ENCODE results near the gene GRK3.
"Not testable (repeated sequence)": the region's sequence is repeated elsewhere in the genome, so short reads cannot be mapped to it uniquely, and the experiment has no call there.

Gene GRK3

DNA sequence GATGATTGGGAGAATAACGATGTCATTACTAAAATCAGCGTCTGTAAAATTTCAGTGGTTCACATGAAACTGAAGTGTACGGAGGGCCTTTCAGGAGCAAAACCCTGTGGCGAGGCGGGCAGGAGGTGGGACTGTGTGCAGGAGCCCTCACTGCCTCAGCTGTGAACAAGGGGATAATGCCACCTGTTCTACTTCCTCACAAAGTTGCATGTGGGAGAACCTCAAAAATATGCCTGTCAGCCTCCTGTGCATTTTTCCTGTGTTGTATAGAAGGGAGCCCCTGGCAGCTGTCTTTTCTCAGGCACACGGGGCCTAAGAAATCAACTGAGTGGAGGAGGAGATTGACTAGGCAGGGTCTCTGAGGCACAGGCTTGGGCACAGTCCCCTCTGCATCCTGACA is 134.5 kb downstream of the GRK3 start:
- no peak for DNase-seq (ENCODE audit: low read depth)

DNA sequence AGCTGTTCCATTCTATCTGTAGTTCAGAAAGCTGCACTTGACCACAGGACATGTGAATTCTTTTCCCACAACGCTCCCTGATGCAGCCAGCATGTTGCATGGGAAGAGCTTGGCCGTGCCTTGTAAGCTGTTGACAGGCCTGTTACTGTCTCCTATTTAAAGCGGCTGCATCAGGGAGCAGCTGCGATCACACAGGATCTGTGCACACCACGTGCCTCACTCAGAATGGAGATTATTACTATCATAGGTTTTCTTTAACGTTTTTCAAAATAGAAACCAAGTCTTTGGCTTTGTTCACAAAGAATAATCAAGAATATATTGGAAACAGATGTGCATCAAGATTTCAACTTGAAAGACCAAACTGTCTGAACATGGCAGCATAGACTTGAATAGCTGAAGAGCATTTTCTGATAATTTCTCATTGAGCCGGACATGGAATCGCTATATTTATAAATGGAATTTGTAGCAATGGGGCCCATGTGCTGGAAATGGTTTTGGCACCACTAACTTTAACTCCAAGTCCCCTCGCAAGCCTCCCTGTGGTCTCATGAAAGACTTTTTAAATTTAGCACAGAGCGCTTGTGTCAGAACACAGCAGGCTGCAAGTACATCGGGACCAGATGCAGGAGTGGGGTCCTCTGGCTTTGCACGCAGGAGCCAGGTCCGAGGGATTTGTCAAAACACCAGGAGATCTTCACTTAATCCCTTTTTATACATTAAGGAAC is 136.7 kb downstream of the GRK3 start:
- no peak for DNase-seq (ENCODE audit: low read depth)

DNA sequence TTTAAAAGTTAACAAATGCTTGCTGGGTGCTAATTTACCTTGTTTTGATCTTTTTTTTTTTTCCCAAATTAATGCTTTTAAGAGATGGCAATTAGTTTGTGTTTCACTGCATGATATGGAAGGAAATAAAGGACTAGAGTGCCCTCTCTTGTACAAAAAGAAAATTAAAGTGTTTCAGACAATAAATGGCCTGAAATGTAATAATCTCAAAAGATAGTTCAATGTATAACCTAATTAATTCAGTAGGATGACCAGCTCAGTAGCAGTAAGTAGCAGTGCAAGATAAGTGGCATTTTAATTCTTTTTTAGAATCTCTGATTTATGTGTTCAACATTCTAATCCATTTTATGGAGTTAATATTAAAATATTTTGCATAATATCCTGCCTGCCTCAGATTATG is 137.6 kb downstream of the GRK3 start:
- DNase-seq (ENCODE audit: low read depth): no peak

DNA sequence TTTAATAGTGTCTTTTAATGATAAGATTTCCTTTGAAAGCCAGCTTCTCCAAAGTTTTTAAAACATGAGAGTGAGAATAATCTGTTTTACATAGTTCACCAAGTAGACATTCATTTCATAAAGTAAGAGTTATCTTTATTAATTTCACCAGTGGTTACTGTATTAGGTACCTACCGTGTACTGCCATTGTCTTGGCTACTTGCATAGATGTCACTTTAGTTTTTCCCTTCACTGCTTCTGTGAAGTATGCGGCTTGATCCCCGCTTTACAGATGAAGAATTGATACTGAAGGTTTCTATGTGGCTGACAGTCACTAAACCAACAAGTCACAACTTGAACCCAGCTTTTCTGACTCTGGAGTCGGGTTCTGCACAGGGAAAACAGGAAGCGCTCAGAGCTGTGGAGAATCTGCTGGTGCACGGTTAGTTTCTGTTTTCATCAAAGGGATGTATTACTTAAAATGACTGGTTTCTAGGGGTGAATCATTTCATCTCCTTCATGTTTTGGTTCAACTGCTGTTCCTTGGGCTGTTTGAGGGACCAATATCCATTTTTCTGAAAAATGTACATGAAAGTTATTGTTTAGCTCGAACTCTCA is 138.2 kb downstream of the GRK3 start:
- DNase-seq (ENCODE audit: low read depth): no peak

DNA sequence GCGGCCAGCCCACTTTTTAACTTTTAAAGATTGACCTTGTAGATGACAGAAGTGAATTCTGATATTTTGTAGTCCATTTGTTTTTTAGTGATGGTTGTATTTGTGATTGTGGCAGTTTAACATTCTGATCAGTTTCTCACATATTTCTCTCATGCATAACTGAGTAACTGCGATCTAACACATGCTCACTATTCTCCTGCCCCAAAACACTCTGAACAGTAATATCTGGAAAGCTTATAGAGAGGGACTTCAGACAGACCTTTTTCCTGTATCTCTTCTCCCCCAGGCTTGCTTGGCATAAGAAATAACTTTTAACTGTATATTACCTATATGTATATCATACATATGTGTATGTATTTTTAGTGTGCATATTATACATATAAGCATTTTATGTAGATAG is 140.2 kb downstream of the GRK3 start:
- no peak for DNase-seq (ENCODE audit: low read depth)

DNA sequence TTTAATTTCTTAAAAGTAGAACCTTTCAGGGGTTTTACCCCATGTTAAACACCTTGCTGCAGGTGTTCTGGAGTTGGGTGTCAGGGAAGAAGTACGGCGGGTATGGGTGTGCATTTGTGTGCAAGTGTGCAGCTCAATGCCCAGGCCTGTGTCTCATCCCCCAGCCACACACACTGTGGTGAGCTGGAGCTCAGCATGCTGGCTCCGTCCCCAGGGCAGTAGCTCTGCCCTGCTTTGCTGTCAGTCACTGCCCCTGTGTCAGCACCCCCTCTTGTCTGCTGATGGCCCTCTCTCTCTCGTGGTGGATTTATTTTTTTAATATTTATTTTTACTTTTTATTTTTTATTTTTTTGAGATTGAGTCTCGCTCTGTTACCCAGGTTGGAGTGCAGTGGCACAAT is 141.7 kb downstream of the GRK3 start:
- DNase-seq (ENCODE audit: low read depth): no peak

DNA sequence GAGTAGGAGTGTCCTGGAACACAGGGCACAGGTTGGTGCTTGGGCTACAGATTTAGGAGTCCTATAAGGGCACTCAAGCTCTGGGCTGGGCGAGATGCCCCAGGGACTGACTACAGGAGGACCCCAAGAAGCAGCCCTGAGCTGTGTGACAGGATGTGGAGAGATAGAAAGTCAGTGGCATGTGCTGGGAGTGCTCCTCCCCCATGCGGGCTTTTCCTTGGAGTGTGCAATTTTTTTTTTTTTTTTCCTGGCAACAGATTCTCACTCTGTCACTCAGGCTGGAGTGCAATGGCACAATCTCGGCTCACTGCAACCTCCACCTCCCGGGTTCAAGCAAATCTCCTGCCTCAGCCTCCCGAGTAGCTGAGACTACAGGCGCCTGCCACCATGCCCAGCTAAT is 144.0 kb downstream of the GRK3 start:
- not testable (repeated sequence) for DNase-seq (ENCODE audit: low read depth)

DNA sequence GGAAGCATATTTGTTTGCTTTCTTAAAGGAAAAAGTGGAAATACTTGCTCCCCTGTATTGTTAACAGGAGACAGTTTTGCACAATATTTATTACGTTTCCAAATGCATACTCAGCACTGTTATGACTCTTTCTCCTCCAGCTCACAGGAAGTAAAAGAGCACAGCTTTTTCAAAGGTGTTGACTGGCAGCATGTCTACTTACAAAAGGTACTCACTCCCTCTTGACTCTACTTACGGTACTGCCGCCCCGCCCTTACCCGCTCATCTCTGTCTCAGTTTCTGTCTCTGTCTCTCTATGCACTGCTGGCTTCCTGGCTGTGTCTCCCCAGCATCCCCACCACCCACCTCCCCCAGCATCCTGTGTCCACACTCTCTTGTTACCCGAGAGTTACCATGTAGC is 145.3 kb downstream of the GRK3 start:
- DNase-seq (ENCODE audit: low read depth): no peak

DNA sequence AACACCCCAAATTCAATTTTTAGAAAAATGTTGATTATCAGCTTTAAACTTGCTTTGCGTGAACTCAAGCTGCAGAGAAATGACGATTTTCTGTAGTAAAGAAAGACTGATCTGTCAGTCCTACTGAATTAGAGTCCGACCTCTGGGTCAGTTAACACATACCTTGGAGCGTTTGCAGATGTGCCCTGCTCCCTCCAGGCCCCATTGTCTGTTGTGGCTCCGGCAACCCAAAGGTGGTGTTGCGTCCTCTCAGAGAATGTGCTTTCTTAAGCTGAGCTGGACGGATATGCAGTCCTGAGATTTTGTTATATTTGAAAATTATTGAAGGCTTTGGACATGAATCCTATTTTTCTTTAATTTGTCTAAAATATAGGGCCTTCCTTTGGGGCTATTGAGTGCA is 146.0 kb downstream of the GRK3 start:
- no peak for DNase-seq (ENCODE audit: low read depth)

DNA sequence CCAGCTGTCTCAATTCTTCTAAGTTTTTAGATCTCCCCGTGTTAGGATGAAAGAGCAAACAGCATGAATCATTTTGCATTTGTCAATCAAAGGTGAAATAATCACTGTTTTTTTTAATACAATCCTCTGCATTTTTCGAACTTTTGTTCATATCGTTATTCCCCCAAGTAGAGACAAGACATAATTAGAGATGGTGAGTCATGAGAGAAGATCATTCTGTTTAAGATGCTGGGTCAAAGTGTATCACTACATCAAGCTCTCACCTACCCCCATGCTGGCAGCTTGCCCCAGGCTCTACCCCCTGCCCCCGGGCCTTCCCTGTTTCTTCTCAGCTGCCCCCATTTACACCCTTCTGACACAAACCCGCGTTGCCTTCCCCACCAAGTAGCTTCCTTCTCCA is 147.0 kb downstream of the GRK3 start:
- no peak for DNase-seq (ENCODE audit: low read depth)

DNA sequence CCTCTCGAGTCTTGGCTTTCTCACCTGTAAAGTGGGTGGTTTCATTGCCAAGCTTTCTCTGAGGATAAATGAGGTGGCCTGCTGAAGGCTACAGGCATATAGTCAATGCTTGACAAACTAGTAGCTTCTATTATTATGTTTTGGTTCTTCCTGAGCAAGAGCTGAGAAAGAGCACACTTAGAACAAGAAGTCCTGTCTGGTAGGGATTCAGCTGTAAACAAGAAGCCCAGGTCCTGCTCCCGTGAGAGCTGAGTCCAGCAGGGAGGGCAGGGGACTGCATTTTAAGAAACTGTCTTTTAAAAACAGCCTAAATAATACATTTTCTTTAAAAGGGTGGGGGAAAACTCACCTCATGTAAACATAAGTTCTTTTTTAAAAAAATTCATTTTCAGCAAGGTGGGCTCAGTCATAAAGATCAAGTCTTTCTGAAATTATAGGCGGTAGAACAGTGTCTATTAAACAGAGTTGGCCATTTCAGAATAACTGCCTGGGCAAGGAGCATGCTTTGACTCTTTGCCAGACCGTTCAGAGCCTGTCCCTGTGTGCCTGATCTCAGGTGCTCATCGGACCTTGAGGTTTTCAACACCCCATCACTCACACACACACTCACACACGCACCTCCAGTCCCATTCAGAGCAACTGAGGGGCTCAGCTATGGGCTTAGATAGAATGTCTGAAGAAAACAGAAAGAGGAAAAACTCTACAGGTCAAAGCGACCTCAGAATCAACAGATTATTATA is 148.4 kb downstream of the GRK3 start:
- DNase-seq (ENCODE audit: low read depth): no peak

DNA sequence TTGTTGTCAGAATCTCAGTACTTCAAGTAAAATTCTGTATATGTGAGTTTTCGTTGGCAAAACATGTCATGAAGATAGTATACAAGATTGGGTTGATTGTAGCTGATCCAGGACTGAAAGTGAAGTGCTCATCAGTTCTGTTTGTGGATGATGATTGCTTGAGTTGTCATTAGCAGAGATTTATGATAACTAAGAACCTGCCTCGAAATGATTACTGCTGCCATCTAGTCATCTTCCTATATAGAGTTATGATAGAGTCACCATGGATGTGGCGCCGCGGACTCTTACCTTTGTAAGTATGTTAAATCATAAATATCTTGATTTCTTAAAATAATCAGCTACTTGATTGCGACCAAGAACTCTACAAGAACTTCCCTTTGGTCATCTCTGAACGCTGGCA is 149.6 kb downstream of the GRK3 start:
- no peak for DNase-seq (ENCODE audit: low read depth)

DNA sequence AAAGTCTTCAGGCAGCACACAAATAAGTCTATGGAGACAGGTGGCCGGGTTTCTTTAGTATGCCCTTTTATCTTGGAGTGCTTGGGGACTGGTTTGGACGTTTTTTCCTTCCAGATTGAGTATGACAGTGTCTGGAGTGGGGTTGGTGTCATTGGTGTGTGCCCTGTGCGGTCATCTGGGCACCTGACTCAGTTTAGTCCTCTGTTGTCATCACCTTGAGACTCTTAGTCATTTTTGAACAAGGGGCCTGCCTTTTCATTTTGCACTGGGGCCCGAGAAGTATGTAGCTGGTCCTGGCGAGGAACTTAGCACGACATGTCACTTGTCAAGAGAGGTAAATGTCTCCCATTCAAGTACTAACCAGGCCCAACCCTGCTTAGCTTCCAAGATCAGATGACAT is 150.3 kb downstream of the GRK3 start:
- no peak for DNase-seq (ENCODE audit: low read depth)

DNA sequence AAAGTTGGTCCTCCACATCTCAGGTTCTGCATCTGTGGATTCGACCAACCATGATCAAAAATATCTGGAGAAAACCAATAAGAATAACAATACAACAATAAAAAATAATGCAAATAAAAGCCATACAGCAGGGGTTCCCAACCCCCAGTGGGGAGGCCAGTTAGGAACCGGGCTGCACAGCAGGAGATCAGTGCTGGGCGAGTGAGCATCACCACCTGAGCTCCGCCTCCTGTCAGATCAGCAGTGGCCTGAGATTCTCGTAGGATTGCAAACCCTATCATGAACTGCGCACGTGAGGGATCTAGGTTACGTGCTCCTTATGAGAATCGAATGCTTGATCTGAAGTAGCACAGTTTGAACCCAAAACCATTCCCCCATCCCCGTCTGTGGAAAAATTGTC is 152.2 kb downstream of the GRK3 start:
- DNase-seq (ENCODE audit: low read depth): no peak

DNA sequence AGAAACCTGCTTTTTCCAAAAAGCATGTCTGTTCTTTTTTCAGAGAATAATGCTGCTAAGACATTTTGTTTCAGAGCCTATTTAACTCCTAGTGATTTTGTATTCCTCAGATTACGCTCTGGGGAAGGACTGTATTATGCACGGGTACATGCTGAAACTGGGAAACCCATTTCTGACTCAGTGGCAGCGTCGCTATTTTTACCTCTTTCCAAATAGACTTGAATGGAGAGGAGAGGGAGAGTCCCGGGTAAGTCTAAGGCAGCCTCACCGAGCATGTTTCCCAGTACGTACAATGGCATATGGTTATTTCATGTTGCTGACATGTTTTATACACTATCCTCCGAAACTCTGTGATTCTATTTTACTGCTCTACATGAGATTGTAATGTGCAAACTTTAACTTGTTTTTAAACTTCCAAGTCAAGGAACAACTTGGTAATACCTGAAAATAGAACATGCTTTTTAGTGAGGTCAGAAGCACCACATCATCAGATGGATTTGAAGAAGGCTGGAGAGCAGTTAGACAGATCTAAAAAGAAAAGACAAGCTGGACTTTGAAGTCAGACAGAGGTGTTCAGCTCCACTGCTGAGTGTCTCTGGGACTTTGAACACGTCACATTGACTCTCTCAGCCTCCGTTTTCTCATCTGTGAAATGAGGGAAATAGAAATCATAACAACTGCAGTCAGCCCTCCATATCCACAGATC is 153.8 kb downstream of the GRK3 start:
- no peak for DNase-seq (ENCODE audit: low read depth)

DNA sequence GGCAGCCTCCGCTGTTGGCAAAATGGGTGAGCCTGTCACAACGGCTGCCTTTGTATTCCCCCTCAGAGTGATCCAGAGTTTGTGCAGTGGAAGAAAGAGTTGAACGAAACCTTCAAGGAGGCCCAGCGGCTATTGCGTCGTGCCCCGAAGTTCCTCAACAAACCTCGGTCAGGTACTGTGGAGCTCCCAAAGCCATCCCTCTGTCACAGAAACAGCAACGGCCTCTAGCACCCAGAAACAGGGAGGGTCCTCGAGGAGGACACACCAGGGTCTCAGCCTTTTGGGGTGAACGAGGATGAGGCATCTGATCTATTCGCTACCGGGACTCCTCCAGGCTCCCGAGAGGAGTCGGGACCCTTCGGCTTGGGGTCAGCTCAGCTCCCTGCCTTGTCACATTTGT is 157.7 kb downstream of the GRK3 start:
- DNase-seq (ENCODE audit: low read depth): no peak

DNA sequence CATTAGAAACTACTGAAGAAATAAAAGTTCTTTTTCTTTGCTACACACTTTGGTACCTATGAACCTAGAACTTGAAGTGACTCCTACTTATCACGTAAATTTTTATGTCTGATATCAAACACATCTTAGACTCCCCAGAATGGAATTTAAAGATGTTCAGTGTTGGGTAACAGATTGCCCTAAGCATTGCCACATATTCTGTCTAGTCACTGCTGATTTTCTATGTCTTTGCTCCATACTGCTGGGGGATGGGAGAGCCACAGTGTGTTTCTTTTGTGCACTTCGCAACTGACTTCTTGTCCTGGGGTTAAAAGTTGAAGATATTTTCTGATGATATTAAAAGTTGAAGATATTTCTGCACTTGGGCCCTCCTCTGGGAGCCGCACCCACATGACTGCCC is 158.2 kb downstream of the GRK3 start:
- no peak for DNase-seq (ENCODE audit: low read depth)

DNA sequence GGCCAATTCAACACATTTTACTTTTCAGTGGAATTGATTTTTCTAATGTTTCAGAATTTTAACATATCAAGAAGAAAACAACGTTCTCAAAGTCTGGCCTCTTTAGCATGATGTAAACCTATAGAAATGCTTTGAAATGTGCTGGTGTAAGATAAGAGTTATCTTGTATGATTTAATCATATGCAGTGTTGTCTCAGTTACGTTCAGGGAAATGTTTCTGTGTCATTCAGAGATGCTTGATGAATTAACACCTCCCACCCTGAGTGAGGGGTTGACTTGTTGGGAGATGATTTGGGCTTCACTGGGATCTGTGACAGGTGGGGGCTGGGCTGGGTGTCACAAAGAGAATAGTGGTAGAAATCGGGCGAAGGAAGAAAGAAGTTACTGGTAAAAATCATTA is 161.8 kb downstream of the GRK3 start:
- DNase-seq (ENCODE audit: low read depth): no peak

DNA sequence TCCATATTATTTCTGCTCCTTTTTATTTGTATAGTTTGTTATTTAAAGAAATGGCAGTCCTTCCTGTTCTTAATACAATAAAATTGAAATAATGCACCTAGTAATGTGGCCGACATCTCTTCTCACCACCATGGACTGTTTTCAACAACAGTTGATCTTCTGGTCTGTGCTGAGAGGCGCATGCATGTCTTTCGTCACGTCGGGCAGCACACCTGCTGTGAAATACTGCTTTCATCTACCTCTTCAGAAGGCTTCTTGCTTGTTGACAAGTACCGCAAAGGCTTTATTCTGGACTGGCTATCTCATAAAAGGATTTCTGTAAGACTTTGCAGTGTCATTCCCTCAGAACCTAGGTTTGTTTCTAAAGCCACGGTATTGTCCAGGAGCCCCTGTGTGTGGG is 163.6 kb downstream of the GRK3 start:
- DNase-seq (ENCODE audit: low read depth): no peak

DNA sequence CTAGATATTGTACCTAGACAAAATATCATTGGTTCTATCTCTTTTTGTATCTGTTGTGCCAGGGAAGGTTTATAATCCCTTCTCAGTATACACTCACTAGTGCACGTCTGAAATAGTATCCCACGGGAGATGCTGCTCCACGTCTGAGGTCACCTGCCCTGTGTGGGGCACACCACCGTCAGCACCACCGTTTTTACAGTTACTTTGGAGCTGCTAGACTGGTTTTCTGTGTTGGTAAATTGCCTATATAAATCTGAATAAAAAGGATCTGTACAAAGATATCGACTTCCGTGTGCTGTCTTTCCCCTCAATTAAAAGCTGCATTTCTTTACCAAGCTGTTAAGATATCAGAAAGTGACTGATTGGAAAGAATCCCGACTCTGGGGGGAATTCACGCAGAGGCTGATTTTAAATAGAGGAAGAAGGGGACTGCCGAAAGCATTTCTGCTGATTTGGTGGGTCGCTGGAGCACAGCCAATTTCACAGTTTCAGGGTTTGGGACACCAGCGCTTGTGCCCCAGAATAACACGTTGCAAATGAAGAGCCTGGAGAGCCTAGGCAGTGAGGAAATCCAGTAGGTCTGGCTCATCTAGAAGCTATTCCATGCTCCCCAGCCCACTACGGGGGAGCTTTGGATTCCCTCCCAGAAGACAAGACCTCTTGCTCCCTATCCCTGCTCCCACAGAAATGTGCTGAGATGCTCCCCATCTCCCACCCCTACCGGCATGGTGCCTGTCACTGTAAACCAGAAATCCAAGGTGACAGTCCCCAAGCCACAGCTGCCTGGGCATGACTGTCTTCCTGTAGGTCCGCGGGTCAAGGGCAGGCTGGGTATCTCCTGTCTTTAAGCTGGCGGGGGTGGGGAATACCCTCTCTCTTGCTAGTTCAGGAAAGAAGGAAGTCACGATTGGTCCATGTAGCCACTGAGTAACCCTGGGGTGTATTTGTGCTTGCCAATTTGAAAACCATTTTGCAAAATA is 164.8 kb downstream of the GRK3 start:
- no peak for DNase-seq (ENCODE audit: low read depth)

DNA sequence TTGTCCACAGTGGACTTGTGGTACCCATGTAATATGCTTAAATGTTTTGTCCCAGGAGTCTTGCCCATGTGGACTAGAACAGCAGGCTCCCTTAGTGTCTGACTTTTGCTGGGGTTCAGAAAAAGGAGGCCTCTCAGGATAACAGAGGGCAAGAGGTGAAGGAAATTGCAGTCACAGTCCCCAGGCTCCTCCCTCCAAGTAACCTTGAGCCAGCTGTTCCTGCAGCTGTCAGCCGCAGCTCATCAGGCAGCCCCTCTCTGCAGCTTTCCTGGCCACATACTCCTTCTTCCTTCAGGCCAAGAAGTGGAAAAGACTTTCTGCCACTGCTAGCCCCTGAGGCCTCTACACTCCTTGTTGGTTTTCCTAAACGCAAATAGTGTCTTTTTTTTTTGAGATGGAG is 171.2 kb downstream of the GRK3 start:
- DNase-seq (ENCODE audit: low read depth): no peak

All from activated T-helper 9 cell treated with anti-CD3 and anti-CD28 coated beads, Interleukin-2, amount 50 U/mL, for 16 hours (primary cell).